ENCODE data around the gene SLC38A4. TPM values are rescaled to one million over a fixed set of nuclear protein-coding genes. Genes with fewer than 3 reads are reported as not detected.

The SLC38A4 gene
- polyA plus RNA-seq, 3 donors = not detected

DNA sequence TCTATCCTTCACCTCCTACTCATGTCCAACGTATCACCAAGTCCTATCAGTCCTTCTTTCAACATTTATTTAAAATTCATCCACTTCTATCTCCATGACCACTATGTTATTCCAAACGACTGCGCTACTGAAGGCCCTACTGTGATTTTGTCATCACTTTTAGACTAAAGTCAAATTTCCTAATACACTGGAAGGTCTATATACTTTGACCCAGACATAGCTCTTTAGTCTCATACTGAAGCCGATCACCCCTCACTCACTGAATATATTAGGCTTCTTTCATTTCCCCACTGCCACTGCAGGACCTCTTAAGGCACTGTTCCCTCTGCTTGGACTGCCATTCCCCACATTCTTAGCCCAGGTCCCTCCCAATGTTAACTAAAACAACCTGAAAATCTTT is 25.6 kb downstream of the SLC38A4 start:
- no peaks in the 10 kb centered on the region for H3K4me1 Mint-ChIP-seq
- Histone ChIP-seq H2AFZ (ENCODE audit: insufficient read depth, low read depth, low read length, poor library complexity, severe bottlenecking) (no peak overlapping the region), H3K27ac (ENCODE audit: low read depth in 1 of 2, low read length in 2 of 2) (no peak overlapping the region), H4K20me1 (ENCODE audit: insufficient read depth, low read length) (no peaks in the 10 kb centered on the region), H3K4me2 (replicated peaks; ENCODE audit: extremely low read depth, low read length, poor library complexity, severe bottlenecking) (no peak overlapping the region), H3K4me3 (replicated peaks in 1 of 3; ENCODE audit: low read depth in 2 of 3, low read length in 3 of 3) (no peak overlapping the region), H3K79me2 (ENCODE audit: insufficient read depth, low read length) (no peaks in the 10 kb centered on the region), H3K9ac (ENCODE audit: insufficient read depth, low read length, poor library complexity, severe bottlenecking) (no peak overlapping the region), H3K27me3 (ENCODE audit: control insufficient read depth in 2 of 2, insufficient read depth in 2 of 2, low read length in 2 of 2) (no peaks in the 10 kb centered on the region), H3K36me3 (replicated peaks in 1 of 2; ENCODE audit: control insufficient read depth in 1 of 2, insufficient read depth in 2 of 2, low read length in 2 of 2) (no peaks in the 10 kb centered on the region), H3K9me3 (replicated peaks in 1 of 2; ENCODE audit: control insufficient read depth in 1 of 2, insufficient read depth in 1 of 2, low read length in 2 of 2) (no peaks in the 10 kb centered on the region), H3K4me1 (ENCODE audit: control insufficient read depth in 1 of 2, insufficient read depth in 2 of 2, low read length in 2 of 2) (no peaks in the 10 kb centered on the region)
- TF ChIP-seq, protein P1, sequence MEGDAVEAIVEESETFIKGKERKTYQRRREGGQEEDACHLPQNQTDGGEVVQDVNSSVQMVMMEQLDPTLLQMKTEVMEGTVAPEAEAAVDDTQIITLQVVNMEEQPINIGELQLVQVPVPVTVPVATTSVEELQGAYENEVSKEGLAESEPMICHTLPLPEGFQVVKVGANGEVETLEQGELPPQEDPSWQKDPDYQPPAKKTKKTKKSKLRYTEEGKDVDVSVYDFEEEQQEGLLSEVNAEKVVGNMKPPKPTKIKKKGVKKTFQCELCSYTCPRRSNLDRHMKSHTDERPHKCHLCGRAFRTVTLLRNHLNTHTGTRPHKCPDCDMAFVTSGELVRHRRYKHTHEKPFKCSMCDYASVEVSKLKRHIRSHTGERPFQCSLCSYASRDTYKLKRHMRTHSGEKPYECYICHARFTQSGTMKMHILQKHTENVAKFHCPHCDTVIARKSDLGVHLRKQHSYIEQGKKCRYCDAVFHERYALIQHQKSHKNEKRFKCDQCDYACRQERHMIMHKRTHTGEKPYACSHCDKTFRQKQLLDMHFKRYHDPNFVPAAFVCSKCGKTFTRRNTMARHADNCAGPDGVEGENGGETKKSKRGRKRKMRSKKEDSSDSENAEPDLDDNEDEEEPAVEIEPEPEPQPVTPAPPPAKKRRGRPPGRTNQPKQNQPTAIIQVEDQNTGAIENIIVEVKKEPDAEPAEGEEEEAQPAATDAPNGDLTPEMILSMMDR (IDR thresholded peaks at IDR 0.05) = no peak
- DNase-seq = no peak
- no peak overlapping the region for H3K27ac Mint-ChIP-seq
- 96% methylated on average over 4 of the region's 4 CpGs for WGBS (ENCODE audit: insufficient coverage)
- H3K4me3 Mint-ChIP-seq = no peak overlapping the region
- intact Hi-C loops (cut with micrococcal nuclease) = no loop called here
- H3K27me3 Mint-ChIP-seq (ENCODE audit: low read depth in 3 of 3) = no peaks in the 10 kb centered on the region
- peaks cover 0 to 4% (median 0%) of the 10 kb centered on the region in 7 donors for H3K9me3 Mint-ChIP-seq
- no peaks in the 10 kb centered on the region for H3K36me3 Mint-ChIP-seq

GRCh38 chr12:46798648-46799047 is 27.1 kb downstream of the SLC38A4 start:
- H4K20me1 ChIP-seq (ENCODE audit: insufficient read depth, low read length) = no peaks in the 10 kb centered on the region
- H3K4me2 ChIP-seq (replicated peaks; ENCODE audit: extremely low read depth, low read length, poor library complexity, severe bottlenecking) = no peak overlapping the region
- Mint-ChIP-seq H3K4me1 (no peaks in the 10 kb centered on the region), H3K27me3 (ENCODE audit: low read depth in 3 of 3) (no peaks in the 10 kb centered on the region), H3K4me3 (no peak overlapping the region), H3K9me3 (peaks cover 0 to 5% (median 3%) of the 10 kb centered on the region in 7 donors), H3K27ac (no peak overlapping the region), H3K36me3 (no peaks in the 10 kb centered on the region)
- no peak overlapping the region for H2AFZ ChIP-seq (ENCODE audit: insufficient read depth, low read depth, low read length, poor library complexity, severe bottlenecking)
- no CpG with 5 or more reads among the region's 2 CpGs for WGBS (ENCODE audit: insufficient coverage)
- no peak overlapping the region for H3K9ac ChIP-seq (ENCODE audit: insufficient read depth, low read length, poor library complexity, severe bottlenecking)
- H3K9me3 ChIP-seq (replicated peaks in 1 of 2; ENCODE audit: control insufficient read depth in 1 of 2, insufficient read depth in 1 of 2, low read length in 2 of 2) = no peaks in the 10 kb centered on the region
- H3K4me3 ChIP-seq (replicated peaks in 1 of 3; ENCODE audit: low read depth in 2 of 3, low read length in 3 of 3) = no peak overlapping the region
- no peaks in the 10 kb centered on the region for H3K79me2 ChIP-seq (ENCODE audit: insufficient read depth, low read length)
- intact Hi-C loops (cut with micrococcal nuclease) = no loop called here
- no peaks in the 10 kb centered on the region for H3K27me3 ChIP-seq (ENCODE audit: control insufficient read depth in 2 of 2, insufficient read depth in 2 of 2, low read length in 2 of 2)
- no peaks in the 10 kb centered on the region for H3K4me1 ChIP-seq (ENCODE audit: control insufficient read depth in 1 of 2, insufficient read depth in 2 of 2, low read length in 2 of 2)
- no peak overlapping the region for H3K27ac ChIP-seq (ENCODE audit: low read depth in 1 of 2, low read length in 2 of 2)
- no peak for DNase-seq
- H3K36me3 ChIP-seq (replicated peaks in 1 of 2; ENCODE audit: control insufficient read depth in 1 of 2, insufficient read depth in 2 of 2, low read length in 2 of 2) = no peaks in the 10 kb centered on the region
- TF ChIP-seq, protein P1 (IDR thresholded peaks at IDR 0.05) = no peak

Measured in CD14-positive monocyte (primary cell).